ENCODE results near the gene RSPRY1. TPM values are rescaled to one million over a fixed set of nuclear protein-coding genes. Genes with fewer than 3 reads are reported as not detected.

The RSPRY1 gene
- total RNA-seq, 1 donor from 2014 or later = 38.9 TPM

DNA sequence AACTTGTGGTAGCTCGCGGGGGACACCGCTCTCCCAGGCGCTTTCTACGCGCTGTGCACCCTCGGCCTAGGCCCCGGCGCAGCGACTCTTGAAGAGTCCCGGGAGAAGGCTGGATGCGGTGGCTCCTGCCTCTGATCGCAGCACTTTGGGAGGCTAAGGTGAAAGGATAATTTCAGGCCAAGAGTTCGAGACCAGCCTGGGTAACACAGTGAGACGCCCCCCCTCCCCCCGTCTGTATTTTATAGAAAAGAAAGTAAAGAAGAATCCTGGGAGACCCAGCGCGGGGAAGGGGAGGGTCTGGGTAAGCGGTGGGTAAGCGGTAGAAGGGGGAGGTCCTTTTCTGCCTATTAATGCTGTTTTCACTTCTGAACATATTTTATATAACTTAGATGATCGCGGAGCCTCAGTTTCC is 98.8 kb downstream of the RSPRY1 start:
- peaks cover 11% of the 10 kb centered on the region for H3K27me3 Mint-ChIP-seq (ENCODE audit: low read depth)
- no peak for DNase-seq (ENCODE audit: low spot score)
- H3K27ac Mint-ChIP-seq (ENCODE audit: unreplicated experiment) = peak overlapping the region; percentile 8
- peaks cover 4% of the 10 kb centered on the region for H3K4me1 Mint-ChIP-seq (ENCODE audit: low read depth)
- peak overlapping the region; percentile 64 for H3K4me3 Mint-ChIP-seq (ENCODE audit: unreplicated experiment)
- TF ChIP-seq, protein P1, sequence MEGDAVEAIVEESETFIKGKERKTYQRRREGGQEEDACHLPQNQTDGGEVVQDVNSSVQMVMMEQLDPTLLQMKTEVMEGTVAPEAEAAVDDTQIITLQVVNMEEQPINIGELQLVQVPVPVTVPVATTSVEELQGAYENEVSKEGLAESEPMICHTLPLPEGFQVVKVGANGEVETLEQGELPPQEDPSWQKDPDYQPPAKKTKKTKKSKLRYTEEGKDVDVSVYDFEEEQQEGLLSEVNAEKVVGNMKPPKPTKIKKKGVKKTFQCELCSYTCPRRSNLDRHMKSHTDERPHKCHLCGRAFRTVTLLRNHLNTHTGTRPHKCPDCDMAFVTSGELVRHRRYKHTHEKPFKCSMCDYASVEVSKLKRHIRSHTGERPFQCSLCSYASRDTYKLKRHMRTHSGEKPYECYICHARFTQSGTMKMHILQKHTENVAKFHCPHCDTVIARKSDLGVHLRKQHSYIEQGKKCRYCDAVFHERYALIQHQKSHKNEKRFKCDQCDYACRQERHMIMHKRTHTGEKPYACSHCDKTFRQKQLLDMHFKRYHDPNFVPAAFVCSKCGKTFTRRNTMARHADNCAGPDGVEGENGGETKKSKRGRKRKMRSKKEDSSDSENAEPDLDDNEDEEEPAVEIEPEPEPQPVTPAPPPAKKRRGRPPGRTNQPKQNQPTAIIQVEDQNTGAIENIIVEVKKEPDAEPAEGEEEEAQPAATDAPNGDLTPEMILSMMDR (IDR thresholded peaks at IDR 0.05) = no peak
- no peaks in the 10 kb centered on the region for H3K36me3 Mint-ChIP-seq (ENCODE audit: low read depth)
- no peaks in the 10 kb centered on the region for H3K9me3 Mint-ChIP-seq (ENCODE audit: low read depth)

DNA sequence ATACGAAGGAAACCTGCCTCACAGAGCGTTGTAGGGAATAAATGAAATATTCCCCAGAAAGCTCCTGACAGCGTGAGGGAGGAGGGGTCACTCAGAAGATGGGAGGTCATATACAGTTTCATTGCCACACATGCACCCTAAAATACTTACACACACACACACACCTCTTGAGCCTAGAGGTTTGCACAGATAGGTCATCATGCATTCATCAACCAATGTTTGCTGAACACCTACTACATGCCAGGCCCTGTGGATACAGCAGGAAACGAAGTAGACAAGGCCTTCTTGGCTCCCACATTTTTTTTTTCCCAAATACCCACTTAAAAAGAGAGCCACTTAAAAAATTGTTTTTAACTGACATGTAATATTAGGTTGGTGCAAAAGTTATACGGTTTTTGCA is 99.2 kb downstream of the RSPRY1 start:
- no peaks in the 10 kb centered on the region for H3K9me3 Mint-ChIP-seq (ENCODE audit: low read depth)
- H3K4me3 Mint-ChIP-seq (ENCODE audit: unreplicated experiment) = no peak overlapping the region
- peaks cover 4% of the 10 kb centered on the region for H3K4me1 Mint-ChIP-seq (ENCODE audit: low read depth)
- H3K27me3 Mint-ChIP-seq (ENCODE audit: low read depth) = peaks cover 11% of the 10 kb centered on the region
- no peak for DNase-seq (ENCODE audit: low spot score)
- no peaks in the 10 kb centered on the region for H3K36me3 Mint-ChIP-seq (ENCODE audit: low read depth)
- TF ChIP-seq, protein P1 (IDR thresholded peaks at IDR 0.05) = no peak
- no peak overlapping the region for H3K27ac Mint-ChIP-seq (ENCODE audit: unreplicated experiment)

DNA sequence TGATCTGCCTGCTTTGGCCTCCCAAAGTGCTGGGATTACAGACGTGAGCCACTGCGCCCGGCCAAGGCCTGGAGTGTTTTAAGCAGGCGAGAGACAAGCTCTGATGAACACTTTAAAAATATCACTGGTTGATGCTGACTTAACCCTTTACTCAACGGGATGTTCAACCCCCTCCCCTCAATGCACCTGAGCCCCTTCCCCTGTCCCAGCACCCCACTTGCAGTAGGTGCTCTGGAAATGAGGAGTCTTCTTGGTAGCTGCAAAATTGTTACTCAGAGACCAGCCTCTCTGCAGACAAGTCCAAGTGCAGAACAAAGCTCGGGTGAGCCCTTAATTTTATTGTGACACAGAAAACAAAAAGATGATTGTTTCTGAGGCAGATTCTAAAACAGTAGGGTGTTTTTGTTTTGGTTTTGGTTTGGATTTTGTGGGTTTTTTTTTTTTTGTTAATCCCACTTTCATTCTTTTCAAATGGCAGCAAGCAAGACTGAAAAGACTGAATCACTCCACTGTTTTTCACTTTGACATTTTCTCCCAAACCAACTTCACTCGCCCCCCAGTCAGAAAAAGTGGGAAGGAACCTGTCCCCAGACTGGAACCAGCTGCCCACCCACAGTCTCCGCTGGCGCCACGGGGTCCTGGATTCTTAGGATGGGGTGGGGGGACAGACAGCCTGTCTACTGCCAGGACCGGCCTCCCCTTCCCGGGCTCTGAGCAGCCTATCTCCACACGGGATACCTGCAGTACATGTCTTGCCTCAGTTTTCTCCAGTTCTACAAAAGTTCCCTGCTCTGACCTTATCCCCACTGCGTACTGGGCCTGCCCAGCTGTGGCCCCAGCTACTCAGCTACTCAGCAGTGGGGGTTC is 103.5 kb downstream of the RSPRY1 start:
- no peak for DNase-seq (ENCODE audit: low spot score)
- H3K4me1 Mint-ChIP-seq (ENCODE audit: low read depth) = peaks cover 2% of the 10 kb centered on the region
- no peaks in the 10 kb centered on the region for H3K9me3 Mint-ChIP-seq (ENCODE audit: low read depth)
- H3K36me3 Mint-ChIP-seq (ENCODE audit: low read depth) = no peaks in the 10 kb centered on the region
- no peak overlapping the region for H3K27ac Mint-ChIP-seq (ENCODE audit: unreplicated experiment)
- TF ChIP-seq, protein P1 (IDR thresholded peaks at IDR 0.05) = no peak
- no peak overlapping the region for H3K4me3 Mint-ChIP-seq (ENCODE audit: unreplicated experiment)
- H3K27me3 Mint-ChIP-seq (ENCODE audit: low read depth) = no peaks in the 10 kb centered on the region

Other genes starting within 250 kb of the RSPRY1 start
- not detected in 3 replicates for gene CETP, start 224.4 kb upstream of the RSPRY1 start, total RNA-seq
- 6.3 to 10.7 TPM (median 6.6 TPM) in 3 replicates for gene NLRC5, start 196.8 kb upstream of the RSPRY1 start, total RNA-seq
- 10.0 to 22.3 TPM (median 21.8 TPM) in 3 replicates for gene CPNE2, start 93.7 kb upstream of the RSPRY1 start, total RNA-seq
- 51.3 to 65.5 TPM (median 56.8 TPM) in 3 replicates for gene PSME3IP1, start 290 bp upstream of the RSPRY1 start, total RNA-seq
- gene ARL2BP, start 58.9 kb downstream of the RSPRY1 start, total RNA-seq = 69.5 to 89.1 TPM (median 70.1 TPM) in 3 replicates
- 0.02 TPM in 1 of 3 replicates, not detected in the others for gene PLLP, start 98.3 kb downstream of the RSPRY1 start, total RNA-seq
- not detected in 3 replicates for gene CCL22, start 172.5 kb downstream of the RSPRY1 start, total RNA-seq
- gene CX3CL1, start 186.2 kb downstream of the RSPRY1 start, total RNA-seq = 11.2 to 47.9 TPM (median 46.0 TPM) in 3 replicates
- not detected in 3 replicates for gene CCL17, start 218.4 kb downstream of the RSPRY1 start, total RNA-seq

All from chondrocyte (in vitro differentiated cells).